Spleen (tissue), 7 donors: ENCODE data around the gene NFIA.
A peak's percentile ranks its signal among the peaks of the same experiment; 100 is the strongest.

Experiments used
- POLR2A ChIP-seq, 3 donors: fragments of 450-650 bp; IDR thresholded peaks; one replicate each; pipeline ENCODE4 v1.5.1; 2017; ENCODE audit warnings: antibody characterized with exemption in 3 of 3, mild to moderate bottlenecking in 1 of 3
- POLR2AphosphoS5 ChIP-seq, 3 donors: sonication (generic); formaldehyde crosslinking; IDR thresholded peaks; one replicate each; pipeline ENCODE4 v1.5.1; 2017; ENCODE audit warnings: antibody characterized with exemption in 3 of 3
- TF ChIP-seq, protein P1 (sequence below), 11 experiments: fragments of 200-600 bp in 7 of 11; fragments of 450-650 bp in 4 of 11; sonication (generic) in 4 of 11; IDR thresholded peaks in 8 of 11; conservative IDR thresholded peaks in 3 of 11; 1 replicate in 7 of 11; 2 replicates in 4 of 11; pipeline versions ENCODE4 v1.4.0 to v1.8.0; 2016 to 2021; ENCODE audit warnings: antibody characterized with exemption in 11 of 11, inconsistent platforms in 4 of 11, mild to moderate bottlenecking in 1 of 11
- donor health status: DM: no; HTN: no; CAD: no; lungs with moderate emphysema.
- donor health status: DM: no; HTN: no; CAD: no.
- donor health status: DM: no; HTN: no; CAD: no.

DNA sequence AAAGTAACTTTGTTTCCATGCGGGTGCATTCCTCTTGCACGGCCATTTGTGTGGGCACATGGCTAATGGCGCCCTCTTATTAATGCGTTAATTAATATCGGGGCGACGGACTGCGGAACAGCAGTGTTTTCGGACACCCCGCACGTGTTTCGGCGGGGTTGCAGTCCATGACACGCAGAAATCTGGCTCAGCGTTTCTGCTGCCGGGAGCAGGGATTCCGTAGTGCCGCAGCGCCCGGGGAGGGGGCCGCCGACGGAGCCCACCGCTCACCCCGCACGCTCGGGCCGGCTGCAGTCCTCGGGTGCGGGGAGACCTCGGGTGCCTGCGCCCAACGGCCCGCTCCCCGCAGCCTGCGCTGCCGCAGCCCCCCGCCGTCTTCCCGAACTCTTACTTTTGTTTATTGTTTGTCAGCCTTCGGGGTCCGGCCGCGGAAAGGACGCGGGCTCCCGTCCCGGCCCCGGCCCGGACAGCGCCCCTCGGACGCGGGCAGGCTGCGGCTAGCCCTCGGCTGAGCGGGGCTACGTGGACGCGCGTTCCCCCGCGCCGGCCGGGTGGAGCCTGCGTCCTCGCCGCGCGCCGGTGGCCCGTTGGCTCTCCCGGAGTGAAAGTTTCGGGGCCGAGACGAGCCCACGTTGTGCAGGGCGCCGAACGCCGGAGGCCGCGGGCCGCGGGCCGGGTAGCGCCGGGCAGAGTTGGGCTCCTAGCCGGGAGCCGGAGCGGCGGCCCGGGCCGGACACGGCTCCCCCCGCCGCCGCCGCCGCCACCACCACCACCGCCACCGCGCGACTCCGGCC lies 849 bp downstream of the NFIA start:
- TF ChIP-seq, protein P1, sequence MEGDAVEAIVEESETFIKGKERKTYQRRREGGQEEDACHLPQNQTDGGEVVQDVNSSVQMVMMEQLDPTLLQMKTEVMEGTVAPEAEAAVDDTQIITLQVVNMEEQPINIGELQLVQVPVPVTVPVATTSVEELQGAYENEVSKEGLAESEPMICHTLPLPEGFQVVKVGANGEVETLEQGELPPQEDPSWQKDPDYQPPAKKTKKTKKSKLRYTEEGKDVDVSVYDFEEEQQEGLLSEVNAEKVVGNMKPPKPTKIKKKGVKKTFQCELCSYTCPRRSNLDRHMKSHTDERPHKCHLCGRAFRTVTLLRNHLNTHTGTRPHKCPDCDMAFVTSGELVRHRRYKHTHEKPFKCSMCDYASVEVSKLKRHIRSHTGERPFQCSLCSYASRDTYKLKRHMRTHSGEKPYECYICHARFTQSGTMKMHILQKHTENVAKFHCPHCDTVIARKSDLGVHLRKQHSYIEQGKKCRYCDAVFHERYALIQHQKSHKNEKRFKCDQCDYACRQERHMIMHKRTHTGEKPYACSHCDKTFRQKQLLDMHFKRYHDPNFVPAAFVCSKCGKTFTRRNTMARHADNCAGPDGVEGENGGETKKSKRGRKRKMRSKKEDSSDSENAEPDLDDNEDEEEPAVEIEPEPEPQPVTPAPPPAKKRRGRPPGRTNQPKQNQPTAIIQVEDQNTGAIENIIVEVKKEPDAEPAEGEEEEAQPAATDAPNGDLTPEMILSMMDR (IDR thresholded peaks at IDR 0.05 in 8 of 11, conservative IDR thresholded peaks at IDR 0.05 in 3 of 11): no peak
- TF ChIP-seq POLR2A (IDR thresholded peaks at IDR 0.05) (no peak), POLR2AphosphoS5 (IDR thresholded peaks at IDR 0.05) (peak in 2 of 3 donors; percentile 21 to 32)
